ENCODE results near the gene ADAT2. TPM values are rescaled to one million over a fixed set of nuclear protein-coding genes. Genes with fewer than 3 reads are reported as not detected.

Gene ADAT2
- total RNA-seq, 2 experiments from 2014 or later, result 26.7 to 27.5 TPM

DNA sequence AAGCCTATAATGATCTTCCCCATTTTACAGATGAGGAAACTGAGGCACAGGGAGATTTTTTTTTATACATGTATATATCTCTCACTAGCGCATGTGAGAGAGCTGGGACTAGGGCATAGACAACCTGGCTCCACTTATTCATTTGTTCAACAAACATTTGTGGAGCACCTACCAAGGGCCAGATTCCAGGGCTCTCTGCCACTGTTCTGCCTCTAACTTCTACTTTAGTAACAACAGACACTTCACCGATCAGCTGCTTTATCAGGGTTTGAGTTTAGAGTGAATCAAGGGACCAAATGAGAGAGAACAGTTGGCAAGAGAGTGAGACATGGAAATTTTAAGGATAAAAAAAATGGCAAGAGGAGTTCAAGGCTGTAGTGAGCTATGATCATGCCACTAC, 7.4 kb downstream of the ADAT2 start:
- ChIA-PET POLR2A (interaction anchor here (0.6 kb wide), 1 partner anchor 500 kb away, joined by 3 read pairs; no protein-coding TSS in a partner anchor), CTCF (interaction anchor here (0.6 kb wide), 1 partner anchor 63 kb away, joined by 3 read pairs; no protein-coding TSS in a partner anchor)

DNA sequence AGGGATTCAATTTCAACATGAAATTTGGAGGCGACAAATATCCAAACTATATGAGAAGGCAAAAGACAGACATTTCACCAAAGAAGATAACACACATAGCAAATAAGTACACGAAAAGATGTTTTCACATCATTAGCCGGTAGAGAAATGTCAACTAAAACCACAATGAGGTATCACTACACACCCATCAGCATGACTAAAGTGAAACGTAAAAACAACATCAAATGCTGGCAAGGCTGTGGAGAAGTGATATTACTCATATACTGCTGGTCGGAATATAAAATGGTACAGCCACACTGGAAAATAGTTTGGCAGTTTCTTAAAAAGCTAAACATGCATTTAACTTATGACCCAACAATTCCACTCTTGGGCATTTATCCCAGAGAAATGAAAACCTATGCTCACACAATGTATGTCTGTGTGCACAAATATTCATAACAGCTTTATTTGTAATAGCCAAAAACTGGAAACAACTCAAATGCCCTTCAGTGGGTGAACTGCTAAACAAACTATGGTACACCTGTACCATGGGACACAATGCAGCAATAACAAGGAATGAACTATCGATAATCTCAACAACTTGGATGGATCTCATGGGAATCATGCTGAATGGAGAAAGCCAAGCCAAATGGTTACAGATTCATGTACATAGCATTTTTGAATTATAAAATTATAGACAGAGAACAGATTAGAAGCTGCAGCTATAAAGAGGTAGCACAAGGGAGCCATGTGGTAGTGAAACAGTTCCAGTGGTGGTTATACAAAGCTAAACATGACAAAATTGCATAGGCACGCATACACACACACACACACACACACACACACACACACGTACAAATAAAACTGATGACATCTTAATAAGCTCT, 8.6 kb downstream of the ADAT2 start:
- POLR2A ChIA-PET, result interaction anchor here (0.7 to 1.4 kb wide), 2 partner anchors 9 to 96 kb away, joined by 3 to 8 read pairs; partner anchors contain the start of genes ADAT2 and PEX3
- CTCF ChIA-PET, result interaction anchor here (1.0 to 1.5 kb wide), 2 partner anchors 14 to 64 kb away, joined by 3 read pairs; no protein-coding TSS in a partner anchor

DNA sequence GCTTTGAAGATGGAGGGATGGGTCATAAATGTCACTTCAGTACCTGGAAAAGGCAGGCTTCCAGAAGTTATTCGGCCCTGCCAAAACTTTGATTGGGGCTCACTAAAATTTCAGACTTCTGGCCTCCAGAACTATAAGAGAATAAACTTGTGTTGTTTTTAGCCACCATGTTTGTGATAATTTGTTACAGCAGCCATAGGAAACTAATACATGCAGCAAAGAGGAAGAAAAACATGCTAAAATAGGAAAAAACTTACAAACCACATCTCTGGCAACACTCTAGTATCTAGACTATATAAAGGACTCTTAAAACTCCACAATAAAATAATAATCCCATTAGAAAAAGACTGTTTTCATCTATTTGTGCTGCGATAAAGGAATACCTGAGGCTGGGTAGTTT, 9.5 kb downstream of the ADAT2 start:
- CTCF ChIA-PET, result interaction anchor here (1.5 kb wide), 1 partner anchor 13 kb away, joined by 3 read pairs; no protein-coding TSS in a partner anchor
- POLR2A ChIA-PET, result no interaction called here

DNA sequence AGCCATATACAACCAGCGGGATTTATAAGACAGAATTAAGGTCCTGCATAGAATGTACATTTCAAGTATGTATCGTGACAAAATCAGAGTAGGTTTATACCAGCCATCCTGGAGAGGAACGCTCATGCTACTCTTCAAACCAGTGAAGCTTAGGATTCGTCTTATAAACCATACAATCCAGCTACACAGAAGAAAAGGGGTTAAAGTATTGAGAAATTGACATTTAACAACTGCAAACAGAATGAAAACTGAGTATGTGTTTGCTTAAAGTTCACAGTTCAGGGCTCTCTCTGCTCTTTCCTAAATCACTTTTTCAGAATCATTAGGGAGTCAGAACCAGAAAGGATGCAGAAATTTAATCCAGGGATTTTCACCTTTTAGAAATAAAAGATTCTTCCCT, 17.9 kb downstream of the ADAT2 start:
- ChIA-PET CTCF (no interaction called here), POLR2A (no interaction called here)

DNA sequence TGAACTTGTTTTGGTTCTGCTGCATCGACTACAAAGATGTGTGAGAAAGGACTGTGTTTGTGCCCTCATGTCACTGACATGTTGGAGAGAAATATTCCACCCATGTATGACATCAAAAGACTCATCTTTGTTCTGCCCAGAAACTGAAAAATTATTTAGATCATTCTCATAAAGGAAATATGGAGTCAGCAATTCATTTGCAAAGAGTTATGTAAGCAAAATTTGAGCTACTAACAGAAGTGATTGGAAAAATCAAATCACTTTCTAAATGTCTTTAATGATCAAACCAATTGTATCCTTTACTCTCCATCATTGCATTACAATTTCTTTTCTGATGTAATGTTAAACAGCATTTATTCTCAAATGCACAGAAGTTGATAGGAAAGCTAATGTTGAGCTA, 19.3 kb downstream of the ADAT2 start:
- ChIA-PET CTCF (interaction anchor here (0.6 kb wide), 1 partner anchor 75 kb away, joined by 3 read pairs; no protein-coding TSS in a partner anchor), POLR2A (no interaction called here)

DNA sequence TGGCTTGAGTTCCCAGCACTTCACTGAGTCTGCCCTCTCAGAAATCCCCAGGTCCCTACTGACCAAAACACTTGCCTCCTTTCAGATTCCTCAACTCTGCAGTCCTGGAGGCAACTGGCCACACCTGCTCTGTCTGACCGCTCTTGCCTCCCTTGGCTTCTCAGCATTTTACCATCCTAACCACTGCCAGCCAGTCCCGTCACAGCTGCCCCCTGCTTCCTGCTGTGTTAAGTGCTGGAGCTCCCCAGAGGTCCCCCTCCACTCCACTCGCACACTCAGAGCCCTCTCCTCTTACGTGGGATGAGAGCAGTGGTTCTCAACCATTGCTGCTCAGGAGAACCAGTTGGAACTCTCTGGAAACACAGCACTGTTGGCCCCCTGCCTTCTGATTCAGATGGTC, 20.5 kb downstream of the ADAT2 start:
- CTCF ChIA-PET, result no interaction called here
- POLR2A ChIA-PET, result no interaction called here

DNA sequence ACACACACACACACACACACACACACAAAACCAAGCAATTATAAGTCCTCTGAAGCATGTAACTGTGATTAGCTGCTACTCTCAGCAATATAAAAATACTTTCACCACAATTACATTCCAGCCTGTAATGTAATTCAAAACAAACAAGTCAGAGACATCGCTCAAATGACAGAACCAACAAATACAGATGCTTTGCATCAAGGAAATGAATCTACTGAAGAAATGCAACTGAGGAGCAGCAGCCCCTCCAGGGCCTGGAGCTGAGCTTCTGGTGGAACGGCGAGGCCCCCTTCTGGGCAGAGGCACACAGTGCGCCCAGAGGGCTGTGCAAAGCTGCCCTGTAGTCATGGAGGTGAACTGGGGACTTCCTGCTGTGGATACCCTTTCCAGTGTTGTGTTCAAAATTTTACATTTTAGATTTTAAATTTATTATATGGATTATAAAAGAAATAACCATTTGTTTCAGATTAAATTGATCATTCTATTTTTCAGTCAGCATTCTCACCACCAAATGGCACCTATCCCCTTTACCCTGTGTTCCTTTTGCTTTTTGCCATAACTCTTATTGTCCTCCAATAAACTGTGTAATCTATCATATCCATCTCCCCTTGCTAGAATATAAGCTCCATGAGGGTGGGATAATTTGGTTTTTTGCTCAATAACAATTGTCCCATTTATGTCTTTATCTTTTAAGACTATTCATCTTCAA, 23.2 kb downstream of the ADAT2 start:
- ChIA-PET CTCF (interaction anchor here (0.7 to 1.5 kb wide), 6 partner anchors 10 to 801 kb away, joined by 3 to 5 read pairs (median 3); no protein-coding TSS in a partner anchor), POLR2A (no interaction called here)

DNA sequence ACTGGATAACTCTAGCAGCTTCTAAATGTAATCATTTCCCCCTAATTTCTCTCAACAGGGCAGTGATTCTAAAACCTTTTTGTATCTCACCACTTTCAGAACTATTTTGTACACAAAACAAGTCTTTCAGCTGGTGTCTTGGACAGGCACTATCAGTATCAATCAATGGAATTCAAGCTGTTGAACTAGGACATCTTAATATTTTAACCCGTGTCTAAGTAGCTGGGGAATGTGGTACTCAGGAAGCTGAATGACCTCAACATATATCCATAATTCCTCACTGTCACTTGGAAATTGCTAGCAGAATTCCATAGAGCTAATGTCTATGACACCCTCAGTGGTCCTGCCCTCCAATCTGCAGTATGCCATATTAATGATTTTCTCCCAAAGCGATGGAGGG, 24.5 kb downstream of the ADAT2 start:
- CTCF ChIA-PET, result no interaction called here
- POLR2A ChIA-PET, result no interaction called here

DNA sequence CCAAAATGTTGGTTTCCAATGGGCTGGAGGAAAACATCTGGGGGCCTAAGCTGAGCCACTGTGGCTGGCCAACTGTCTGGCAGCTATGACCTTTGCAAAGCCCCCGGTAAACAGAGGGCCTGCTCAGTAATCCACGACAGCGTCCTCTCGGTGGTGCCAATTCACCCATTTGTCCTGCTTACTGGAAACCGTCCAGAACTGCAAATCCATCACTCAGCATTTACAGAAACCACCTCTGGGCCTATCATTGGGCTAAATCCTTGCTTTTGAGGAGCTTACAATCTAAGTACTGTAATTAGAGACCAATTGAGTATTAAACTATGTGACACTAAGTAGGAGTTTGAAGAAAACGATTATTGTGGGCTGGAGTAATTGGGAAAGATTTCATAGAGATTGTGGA, 31.0 kb downstream of the ADAT2 start:
- ChIA-PET POLR2A (no interaction called here), CTCF (no interaction called here)

DNA sequence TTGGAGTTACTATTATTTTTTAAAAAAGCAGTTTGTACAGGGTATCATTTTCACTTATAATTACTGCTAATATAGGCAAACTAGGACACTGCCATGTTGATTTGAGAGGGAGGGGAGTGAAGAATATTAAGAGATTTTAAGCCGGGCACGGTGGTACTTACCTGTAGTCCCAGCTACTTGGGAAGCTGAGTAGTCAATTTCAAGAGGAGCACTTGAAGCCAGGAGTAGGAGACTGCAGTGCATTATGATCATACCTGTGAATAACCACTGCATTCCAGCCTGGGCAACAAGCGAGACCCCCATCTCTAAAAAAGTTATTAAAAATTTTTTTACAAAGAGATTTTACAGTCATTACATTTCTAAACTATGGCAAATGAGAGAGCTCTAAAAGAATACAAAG, 35.7 kb downstream of the ADAT2 start:
- ChIA-PET POLR2A (interaction anchor here (0.7 kb wide), 1 partner anchor 11 kb away, joined by 4 read pairs; no protein-coding TSS in a partner anchor), CTCF (no interaction called here)

DNA sequence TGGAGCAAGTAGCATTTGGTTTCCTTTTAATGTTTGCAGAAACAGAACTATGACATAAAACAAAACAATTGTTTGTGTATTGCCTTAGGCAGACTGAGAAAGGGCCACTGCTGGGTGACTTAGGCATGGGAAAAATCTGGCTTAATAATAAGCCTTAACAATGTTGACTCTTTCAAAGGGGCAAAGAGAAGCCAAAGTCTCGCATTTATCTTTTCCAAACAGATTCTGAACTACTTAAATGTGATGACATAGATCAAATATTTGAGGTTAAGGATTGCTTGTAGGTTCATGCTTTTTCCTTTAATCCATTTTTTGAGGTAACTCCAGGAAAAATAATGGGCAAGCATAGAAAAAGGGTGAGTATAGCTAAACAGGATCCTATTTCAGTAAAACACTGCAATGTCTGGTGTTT, 39.6 kb downstream of the ADAT2 start:
- ChIA-PET POLR2A (no interaction called here), CTCF (no interaction called here)

DNA sequence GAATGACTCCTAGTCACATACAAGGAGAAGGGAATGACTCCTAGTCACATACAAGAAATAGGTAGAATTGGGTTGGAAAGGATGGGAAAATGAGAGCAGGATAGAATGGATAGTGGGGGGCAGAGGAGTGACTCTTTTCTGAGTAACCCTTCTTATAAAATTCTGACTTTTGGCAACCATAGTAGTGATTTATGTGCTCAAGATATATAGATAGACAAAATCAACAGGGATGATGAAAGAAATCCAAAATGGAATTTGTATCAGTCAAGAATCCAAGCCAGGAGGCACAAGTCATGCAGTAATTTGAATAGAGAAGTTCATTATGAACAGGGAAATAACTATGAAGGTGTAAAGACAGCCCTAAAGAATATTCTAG, 41.7 kb downstream of the ADAT2 start:
- POLR2A ChIA-PET, result no interaction called here
- CTCF ChIA-PET, result no interaction called here

DNA sequence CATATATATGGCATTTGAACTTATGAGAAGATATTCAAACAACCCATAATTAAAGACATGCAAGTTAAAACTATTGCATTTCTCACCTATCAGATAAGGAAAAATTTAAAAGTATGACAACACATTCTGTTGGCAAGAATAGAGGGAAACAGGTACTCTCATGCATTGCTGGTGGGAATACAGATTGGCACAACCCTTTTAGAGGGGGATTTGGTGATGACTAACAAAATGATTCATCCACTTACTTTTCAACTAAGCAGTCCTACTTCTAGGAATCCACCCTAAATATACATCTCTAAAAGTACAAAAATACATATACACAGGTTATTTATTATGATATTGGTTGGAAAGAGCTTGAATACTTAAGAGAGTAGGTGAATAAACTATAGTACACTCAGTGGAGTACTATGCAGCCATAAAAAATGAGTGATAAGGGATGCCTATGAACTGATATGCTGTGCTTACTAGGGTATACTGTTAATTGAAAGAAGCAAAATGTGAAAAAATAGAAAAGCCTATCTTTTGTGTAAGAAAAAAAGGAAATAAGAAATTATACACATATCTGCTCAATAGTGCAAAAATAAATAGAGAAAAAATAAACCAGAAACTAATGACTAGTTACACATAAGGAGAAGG, 42.2 kb downstream of the ADAT2 start:
- CTCF ChIA-PET, result no interaction called here

DNA sequence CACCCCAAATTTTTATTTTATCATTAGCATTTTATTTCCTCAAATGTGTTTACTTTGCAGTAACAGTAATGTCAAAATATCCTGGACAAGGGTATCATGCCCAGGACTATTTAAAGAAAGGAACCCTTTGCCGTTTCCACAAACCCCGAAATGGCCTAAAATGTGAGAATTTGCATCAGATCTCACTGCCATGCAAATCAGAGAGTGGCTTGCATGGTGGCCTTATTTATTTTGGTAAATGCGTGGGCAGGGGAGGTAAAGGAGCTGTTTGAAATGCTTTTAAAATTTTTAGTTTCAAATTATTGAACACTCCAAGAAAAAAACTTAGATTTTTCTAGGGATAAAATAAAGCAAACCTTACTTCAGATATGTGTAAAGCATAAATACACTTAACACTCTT, 43.8 kb downstream of the ADAT2 start:
- ChIA-PET CTCF (no interaction called here), POLR2A (no interaction called here)

More for the DNA sequence above, 42.2 kb downstream of the ADAT2 start:
- POLR2A ChIA-PET, result no interaction called here

DNA sequence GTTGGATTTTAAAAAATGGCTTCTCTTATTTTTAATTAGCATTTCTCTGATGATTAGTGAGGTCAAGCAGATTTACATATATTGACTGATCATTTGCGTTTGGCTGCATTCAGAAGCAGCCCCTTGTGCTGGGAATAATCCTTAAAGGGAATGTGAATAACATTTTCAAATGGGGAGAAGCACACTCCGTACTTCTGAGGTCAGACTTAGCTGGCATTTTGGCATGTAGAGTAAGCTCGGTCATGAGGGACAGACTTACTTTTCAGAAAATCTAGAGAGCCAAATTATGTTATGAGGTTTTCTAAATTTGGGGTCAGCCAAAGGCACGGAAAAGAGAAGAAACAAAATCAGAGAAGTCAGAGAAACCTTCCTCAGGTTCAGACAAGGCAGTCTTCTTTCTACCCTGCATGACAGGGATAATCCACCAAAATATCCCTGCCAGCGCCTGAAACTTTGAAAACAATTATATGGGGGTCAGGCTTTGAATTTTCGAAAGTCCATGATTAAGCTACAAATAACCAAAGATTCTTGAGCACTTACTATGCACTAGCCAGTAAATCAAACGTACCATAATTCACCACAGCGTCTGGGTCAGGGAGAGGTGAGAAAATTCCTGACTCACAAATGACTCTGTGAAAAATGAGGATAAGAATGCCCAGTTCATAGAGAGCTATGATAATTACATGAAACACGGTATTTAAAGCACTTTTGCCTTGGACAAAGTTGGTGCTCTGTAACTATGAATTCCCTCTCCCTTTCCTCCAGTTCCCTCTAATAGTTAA, 44.9 kb downstream of the ADAT2 start:
- ChIA-PET CTCF (no interaction called here), POLR2A (no interaction called here)

DNA sequence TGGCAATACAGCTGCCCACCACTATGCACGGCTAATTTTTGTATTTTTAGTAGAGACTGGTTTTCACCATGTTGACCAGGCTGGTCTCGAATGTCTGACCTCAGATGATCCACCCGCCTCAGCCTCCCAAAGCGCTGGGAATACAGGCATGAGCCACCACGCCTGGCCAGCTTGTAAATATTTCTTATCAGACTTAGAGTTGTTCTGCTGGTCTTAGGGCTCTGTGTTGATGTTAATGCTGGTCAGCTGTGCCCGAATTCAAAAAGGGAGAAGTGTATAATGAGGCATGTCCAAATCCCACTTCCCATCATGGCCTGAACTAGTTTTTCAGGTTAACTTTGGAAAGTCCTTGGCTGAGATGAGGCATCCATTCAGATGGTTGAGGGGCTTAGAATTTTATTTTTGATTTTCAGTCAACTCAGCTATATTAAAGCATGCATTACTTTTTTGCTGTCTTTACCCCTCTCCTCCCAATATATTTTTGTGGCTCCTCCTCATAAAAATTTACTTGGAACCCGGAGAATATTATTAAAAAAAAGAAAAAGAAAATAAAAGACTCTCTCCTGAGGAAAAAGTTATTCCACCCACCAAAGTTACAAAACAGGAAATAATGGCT, 47.7 kb downstream of the ADAT2 start:
- CTCF ChIA-PET, result no interaction called here
- POLR2A ChIA-PET, result no interaction called here

DNA sequence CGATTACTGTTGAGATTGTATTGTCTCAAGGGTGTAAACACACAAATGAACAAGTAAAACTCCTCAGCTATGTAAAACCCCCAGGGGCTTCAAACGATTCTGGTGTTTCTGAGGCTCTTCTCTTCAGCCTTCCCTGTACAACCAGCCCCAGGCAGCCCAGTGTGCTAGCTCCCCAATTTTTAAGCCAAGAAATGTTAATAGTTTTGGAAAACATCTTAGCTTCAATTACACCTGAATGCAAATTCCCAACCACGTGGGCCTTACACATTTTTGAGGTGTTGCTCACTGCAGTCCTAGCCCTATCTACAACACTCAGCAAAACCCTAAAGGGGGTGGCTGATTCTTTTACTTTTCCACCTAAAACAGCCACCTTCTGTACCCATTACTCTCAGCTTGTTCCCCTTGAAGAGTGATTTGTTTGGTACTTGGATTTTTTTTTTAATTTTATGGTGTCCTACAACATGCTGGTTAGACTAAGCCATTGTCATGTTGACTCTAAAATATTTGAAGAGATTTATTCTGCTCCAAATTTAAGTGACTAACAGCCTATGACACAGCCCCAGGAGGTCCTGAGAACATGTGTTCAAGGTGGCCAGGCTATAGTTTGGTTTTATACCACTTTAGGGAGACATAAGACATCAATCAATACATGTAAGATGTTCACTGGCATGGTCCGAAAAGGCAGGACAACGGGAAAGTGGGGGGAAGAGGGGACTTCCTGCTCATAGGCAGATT, 48.7 kb downstream of the ADAT2 start:
- POLR2A ChIA-PET, result no interaction called here
- CTCF ChIA-PET, result no interaction called here

DNA sequence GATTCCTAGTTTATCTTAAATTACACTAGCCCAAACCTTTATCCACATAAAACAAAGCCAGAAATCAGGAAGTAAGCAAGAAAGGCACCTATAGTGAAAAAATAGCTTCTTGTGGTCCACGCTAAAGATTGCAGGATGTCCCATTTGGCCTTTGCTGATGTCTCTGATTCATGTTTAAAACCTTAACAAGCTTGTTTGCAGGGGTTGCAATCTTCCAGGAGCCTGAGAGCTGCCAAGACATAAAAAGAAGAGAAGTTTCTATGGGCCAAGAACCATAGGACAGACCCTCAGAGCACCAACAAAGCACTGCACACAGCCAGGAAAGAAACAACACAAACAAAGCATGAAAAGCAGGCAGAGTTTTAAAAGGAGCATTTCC, 49.4 kb downstream of the ADAT2 start:
- CTCF ChIA-PET, result no interaction called here
- POLR2A ChIA-PET, result no interaction called here
